ENCODE data around the gene RABGAP1L.
"Not testable (repeated sequence)": the region's sequence is repeated elsewhere in the genome, so short reads cannot be mapped to it uniquely, and the experiment has no call there.

DNA sequence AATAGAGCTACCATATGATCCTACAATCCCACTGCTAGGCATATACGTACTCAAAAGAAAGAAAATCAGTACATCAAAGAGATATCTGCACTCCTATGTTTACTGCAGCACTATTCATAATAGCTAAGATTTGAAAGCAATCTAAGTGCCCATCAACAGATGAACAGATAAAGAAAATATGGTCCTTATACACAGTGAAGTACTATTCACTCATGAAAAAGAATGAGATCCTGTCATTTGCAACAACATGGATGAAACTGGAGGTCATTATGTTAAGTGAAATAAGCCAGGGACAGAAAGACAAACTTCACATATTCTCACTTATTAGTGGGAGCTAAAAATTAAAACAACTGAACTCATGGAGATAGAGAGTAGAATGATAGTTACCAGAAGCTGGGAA is 37.0 kb upstream of the RABGAP1L start:
- not testable (repeated sequence) for TF ChIP-seq EZH2 (IDR thresholded peaks at IDR 0.05); POLR2AphosphoS5 (IDR thresholded peaks at IDR 0.05; ENCODE audit: borderline replicate concordance, low read depth, low read length); FOXP2 (optimal IDR thresholded peaks at IDR 0.05; ENCODE audit: control extremely low read depth, extremely low read length, insufficient read depth)
